SW 1271 (cell line): Measurements from ENCODE around the gene CPSF7.
"Not testable (repeated sequence)": the region's sequence is repeated elsewhere in the genome, so short reads cannot be mapped to it uniquely, and the experiment has no call there.

Experiments
- DNase-seq, 2 experiments: peaks; one replicate each; lab custom pipeline; 2025; lab: John Stamatoyannopoulos, UW

The CPSF7 gene

DNA sequence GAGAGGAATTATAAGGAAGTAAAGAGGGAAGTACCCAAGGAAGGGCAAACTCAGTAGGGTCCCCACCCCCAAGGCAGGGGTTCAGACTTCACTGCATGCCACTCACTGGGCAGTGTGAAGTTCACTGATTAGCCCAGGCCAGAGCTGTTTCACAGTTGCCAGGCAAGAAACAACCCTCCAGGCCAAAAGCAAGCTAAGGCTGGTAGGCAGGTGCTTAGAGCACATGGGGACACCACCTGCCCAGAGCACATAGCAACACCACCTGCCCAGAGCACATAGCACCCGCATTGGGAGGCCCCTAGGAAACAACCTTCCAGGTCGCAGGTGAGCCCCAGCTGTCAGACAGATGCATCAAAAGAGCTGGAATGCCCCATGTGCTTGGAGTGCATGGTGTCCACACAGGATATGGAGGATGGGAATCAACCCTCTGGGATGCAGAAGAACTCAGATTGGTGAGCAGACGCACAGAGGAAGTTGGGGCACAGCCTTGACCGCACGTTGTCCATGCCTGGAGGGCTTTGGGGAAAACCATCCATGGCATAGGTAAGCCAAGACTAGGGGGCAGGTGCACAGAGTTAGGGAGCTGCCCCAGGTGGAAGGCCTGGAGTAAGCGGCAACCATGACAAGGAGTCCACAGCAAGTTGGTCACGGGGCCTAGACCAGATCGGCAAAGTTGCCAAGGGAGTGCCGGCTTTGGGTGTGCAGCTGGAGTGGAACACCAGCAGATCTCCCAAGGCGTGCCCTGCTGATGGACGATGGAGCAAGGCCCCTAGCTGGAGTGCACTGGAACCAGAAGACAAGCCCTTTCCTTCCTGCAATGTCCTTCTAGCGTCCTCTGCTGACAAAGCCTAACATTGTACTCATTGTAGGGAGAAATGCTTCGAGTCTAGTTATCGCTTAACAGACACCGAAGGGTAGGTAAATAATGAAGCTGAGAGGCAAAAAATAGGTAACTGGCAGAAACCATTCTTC, 45.2 kb downstream of the CPSF7 start:
- no peak for DNase-seq

GRCh38 chr11:61383859-61384258, 45.9 kb downstream of the CPSF7 start:
- DNase-seq = not testable (repeated sequence)

DNA sequence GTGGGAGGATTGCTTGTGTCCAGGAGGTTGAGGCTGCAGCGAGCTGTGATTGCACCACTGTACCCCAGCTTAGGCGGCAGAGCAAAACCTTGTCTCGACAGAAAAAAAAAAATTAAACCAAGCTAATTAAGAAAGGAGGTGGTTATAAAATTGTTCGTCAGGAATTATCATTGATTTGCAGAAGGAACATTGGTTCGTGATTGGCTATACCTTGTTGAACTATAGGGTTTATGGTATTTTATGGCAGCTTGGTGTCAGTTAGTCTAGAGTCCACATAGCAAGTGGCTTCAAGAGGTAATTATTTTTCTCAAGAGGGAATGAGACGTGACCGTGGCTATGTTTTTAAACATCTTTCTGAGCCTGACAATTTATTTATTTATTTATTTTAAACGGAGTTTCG, 48.9 kb downstream of the CPSF7 start:
- DNase-seq = no peak

DNA sequence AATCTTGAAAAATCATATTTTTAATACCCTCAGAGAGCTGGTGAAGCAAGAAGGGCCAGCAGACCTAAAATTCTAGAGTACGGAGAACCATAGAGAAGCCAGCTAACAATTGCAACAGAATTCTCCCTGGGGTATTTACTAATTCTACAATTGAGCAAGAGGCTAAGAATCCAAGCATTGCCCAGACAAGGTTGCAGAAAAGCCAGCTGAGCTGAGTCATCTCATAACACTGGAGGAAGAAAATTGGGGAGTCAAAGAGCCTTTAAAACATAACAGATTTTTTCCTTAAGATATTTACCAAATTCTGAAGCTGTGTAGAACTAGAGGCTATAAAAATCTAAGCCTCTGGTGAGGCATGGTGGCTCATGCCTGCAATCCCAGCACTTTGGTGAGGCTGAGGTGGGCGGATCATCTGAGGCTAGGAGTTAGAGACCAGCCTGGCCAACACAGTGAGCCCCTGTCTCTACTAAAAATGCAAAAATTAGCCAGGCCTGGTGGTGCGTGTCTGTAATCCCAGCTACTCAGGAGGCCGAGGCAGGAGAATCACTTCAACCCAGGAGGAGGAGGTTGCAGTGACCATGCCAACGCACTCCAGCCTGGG, 51.0 kb downstream of the CPSF7 start:
- no peak for DNase-seq

DNA sequence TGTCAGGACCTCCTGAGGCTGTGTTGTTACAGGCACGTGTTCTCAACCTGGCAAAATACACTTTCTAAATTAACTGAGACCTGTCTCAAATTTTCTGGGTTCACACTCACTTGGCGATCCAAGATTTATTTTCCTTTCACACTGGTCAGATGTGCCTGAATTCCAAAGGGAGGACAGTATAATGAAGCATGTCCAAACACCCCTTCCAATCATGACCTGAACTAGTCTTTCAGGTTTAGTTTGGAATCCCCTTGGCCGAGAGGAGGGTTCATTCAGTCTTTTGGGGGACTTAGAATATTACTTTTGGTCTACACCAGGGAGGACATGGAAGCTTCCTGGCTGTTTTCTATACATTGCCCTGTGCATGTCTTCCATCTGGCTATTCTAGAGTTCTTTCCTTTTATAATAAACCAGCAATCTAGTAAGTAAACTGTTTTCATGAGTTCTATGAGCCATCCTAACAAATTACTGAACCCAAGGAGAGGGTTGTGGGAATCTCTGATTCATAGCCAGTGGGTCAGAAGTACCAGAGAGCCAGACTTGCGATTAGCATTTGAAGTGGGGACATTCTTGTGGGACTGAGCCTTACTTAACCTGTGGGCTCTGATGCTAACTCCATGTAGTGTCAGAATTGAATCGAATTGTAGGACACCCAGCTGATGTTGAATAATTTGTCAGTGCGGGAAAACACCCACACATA, 52.2 kb downstream of the CPSF7 start:
- DNase-seq = no peak

DNA sequence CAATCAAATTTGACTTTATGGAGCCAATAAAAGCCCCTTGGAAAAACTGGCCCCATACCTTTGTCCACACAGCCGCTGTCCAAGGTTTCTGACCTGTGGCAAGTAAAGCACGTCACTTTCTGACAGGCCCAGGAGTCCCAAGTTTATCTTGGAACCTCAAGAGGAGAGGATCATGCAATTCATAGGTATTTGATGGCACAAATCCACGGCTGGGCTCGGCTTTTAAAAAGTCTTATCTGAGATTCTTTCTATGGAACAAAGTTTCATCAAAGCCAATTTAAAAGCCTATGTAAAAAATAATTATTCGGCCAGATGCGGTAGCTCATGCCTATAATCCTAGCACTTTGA, 54.0 kb downstream of the CPSF7 start:
- no peak for DNase-seq

GRCh38 chr11:61372659-61373420, 56.9 kb downstream of the CPSF7 start:
- no peak for DNase-seq

GRCh38 chr11:61370349-61371005, 59.3 kb downstream of the CPSF7 start:
- no peak for DNase-seq

- DNase-seq = no peak
These were observed 60.1 kb downstream of the CPSF7 start for GRCh38 chr11:61369372-61370348.

DNA sequence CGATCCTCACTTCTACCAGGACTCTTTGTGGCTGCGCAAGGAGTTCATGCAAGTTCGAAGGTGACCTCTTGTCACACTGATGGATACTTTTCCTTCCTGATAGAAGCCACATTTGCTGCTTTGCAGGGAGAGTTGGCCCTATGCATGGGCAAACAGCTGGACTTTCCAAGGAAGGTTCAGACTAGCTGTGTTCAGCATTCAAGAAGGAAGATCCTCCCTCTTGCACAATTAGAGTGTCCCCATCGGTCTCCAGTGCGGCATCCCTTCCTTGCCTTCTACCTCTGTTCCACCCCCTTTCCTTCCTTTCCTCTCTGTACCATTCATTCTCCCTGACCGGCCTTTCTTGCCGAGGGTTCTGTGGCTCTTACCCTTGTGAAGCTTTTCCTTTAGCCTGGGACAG, 61.1 kb downstream of the CPSF7 start:
- DNase-seq = no peak

DNA sequence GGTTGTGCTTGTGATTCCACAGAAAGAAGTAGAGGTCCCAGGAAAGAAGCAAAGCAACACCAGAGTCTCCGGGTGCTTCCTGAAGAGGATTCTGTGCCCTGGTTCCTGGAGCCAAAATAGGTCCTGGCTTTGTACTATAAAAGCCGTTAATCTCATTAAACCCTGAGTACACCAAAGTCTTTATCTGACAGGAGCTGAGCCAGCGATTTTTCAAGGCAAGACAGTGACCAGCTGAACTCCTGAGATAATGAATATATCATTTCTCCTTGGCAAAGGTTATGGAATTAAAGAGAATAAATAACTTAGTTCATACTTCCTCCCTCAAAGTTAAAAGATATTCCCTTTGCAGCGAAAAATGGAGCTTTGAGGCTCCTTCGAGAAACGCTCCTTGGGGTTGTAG, 62.4 kb downstream of the CPSF7 start:
- no peak for DNase-seq

GRCh38 chr11:61364012-61364675, 65.6 kb downstream of the CPSF7 start:
- no peak for DNase-seq

DNA sequence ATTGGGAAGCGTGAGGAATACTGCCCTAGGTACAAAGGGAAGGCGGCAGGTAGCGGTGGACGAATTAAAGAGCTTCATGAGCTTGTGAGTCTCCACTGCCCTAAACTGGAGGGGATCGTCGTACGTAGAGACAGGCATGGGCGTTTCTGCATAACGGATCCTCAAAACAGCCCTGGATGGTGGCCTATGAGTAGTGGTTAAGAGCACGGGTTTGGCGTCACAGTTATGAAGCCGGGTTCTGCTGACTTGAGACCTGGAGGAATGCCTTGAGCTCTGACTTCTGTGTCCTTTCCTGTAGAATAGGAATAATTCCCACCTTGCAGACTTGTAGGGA, 67.3 kb downstream of the CPSF7 start:
- DNase-seq = peak in 1 of 2 experiments; percentile 58

DNA sequence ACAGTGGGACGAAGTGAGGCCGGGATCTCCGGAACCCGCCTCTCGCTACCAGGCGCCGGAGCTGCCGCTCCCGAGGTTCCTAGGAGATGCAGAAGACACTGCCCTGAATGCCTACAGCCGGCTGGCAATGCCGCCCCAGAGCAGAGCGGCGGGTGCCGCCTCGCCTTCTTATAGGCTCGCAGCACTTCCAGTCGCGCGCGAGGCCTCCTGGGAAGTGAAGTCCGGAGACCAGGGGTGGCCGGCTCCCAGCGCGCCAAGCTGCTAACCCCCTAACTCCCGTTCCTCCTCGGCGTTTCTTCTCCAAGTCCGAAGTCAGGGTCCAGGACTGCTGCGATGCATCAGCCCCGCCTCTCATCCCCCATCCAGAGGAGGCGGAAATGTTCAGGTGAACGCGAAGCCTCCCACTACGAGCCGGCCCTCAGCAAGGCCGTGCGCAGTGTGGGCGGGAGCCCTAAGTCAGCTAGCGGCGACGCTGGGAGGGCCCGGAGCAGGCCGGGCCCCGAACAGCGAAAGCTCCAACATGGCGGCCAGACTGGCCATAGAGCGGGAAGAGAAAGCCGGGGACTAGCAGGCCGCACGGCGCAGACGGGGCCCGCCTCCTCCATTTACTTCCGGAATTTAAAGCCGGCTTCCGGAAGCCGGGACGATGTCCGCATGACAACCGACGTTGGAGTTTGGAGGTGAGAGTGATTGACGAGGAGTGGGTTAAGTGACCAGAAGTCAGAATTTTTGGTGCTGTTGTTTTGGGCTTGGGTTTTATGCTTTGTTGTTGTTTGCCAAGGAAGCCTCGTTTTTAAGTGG, 67.8 kb downstream of the CPSF7 start, which contains the start of the genes CYB561A3 and TMEM138:
CYB561A3 (minus strand) TSS at position 142 of the 801 bp plus-strand sequence. CDS start 5,169 bp downstream, outside the sequence.
TMEM138 (plus strand) TSS at position 634 of the 801 bp plus-strand sequence. CDS start 2,017 bp downstream, outside the sequence.
- peak; percentile 92 to 95 for DNase-seq

GRCh38 chr11:61361237-61361740, 68.5 kb downstream of the CPSF7 start:
- peak in 1 of 2 experiments; percentile 30 for DNase-seq

DNA sequence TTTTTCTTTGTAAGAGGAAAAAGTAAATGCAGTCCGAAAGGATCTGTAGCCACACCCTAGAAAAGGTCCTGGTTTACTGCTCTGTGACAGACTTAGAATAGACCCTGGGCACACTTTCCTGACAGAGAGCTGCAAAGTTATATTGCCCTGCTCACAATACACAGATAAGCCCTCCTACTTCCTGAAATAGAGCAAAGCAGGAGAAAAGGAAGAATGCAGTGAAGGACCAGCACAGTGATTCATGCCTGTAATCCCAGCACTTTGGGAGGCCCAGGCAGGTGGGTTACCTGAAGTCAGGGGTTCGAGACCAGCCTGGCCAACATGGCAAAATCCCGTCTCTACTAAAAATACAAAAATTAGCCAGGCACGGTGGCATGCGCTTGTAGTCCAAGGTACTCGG, 70.3 kb downstream of the CPSF7 start:
- no peak for DNase-seq

DNA sequence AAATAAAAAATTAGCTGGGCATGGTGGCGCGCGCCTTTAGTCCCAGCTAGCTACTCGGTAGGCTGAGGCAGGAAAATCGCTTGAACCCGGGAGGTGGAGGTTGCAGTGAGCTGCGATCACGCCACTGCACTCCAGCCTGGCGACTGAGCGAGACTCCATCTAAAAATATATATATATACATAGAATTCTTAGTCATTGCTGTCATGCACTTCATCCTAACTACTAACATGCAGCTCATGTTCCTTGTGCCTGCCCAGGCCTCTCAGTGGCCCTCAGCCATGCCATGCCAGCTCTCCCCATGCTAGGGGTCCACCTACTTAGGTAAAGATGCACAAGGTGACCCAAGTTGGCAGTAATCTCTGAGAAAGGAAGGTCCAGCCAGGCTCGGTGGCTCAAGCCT, 71.2 kb downstream of the CPSF7 start:
- no peak for DNase-seq

DNA sequence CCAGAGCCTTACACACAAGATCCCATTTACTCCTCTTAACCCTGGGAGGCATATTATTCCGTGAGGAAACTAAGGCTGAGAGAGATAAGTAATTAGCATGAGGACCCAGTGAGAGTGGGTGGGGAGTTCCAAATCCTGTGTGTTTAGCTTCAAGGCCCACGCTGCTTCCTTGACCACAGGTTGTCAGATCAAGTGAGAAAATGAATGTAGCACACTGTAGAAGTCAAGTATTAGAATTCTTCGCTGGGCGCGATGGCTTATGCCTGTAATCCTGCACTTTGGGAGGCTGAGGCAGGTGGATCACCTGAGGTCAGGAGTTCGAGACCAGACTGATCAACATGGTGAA, 71.9 kb downstream of the CPSF7 start:
- no peak for DNase-seq
